Activated CD8-positive, alpha-beta memory T cell treated with anti-CD3 and anti-CD28 coated beads, Interleukin-2, amount 50 U/mL, for 24 hours (primary cell): ENCODE measurements around the gene TM9SF4.
"Not testable (repeated sequence)": the region's sequence is repeated elsewhere in the genome, so short reads cannot be mapped to it uniquely, and the experiment has no call there.

Experiments
- DNase-seq: peaks from one replicate; pipeline ENCODE4 v3.0.0-alpha.2; 2020; ENCODE audit errors: extremely low read depth

Gene TM9SF4

DNA sequence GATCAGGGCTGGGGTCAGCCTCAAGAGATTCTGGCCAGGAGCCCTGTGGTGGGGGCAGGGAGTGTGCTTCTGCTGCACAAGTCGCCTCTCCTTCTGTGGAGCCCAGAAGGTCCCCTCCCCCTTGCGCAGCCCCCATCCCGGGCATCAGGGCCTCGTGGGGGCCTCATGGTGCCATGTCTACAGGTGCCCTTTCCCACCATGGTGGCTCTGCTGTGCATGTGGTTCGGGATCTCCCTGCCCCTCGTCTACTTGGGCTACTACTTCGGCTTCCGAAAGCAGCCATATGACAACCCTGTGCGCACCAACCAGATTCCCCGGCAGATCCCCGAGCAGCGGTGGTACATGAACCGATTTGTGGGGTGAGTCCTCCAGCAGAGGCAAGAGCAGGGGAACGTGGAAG lies 48.1 kb downstream of the TM9SF4 start:
- no peak for DNase-seq

DNA sequence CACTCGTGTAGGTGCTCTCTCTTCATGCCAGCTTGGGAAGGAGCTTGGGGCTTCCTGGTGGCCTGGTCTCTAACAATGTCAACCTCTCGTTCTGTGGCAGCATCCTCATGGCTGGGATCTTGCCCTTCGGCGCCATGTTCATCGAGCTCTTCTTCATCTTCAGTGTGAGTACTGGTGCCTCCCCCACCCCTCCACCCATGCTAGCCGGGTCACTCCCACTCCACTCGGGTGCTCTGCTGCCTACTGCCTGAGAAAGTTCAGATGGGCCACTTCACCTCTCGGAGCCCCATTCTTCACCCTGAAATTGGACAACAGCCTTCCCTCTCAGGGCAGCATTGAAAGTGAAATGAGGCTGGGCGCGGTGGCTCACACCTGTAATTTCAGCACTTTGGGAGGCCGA lies 48.8 kb downstream of the TM9SF4 start:
- DNase-seq: no peak

DNA sequence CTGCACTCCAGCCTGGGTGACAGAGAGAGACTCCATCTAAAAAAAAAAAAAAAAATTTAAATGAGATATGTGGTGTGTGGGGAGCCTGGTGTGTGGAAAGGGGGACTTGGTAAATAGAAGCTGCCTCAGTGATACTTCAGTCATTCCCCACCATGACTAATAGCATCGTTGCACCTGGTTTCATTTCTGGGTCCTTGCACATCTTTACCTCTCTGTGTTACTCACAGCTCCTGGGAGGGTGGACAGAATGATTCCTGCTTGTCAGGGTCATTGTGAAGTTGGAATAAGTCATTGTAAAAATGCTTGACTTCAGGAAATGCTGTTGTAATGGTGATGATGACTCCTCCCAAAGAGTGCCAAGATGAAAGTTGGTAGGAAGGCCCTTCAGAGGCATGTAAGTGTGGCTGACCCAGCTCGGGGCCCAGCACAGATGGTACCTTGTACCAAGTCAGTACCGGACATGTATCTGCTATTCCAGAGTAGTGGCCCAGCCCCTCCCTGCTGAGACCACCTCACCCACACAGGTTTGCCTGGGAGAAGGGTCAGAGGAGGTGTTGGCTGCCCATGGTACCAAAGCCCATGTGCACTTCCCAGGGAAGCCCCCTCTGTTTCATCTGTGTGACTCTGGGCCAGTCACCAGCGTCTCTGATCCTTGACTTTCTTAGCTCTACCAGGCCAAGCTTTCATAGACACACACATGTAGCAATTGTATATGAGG lies 49.6 kb downstream of the TM9SF4 start:
- no peak for DNase-seq

DNA sequence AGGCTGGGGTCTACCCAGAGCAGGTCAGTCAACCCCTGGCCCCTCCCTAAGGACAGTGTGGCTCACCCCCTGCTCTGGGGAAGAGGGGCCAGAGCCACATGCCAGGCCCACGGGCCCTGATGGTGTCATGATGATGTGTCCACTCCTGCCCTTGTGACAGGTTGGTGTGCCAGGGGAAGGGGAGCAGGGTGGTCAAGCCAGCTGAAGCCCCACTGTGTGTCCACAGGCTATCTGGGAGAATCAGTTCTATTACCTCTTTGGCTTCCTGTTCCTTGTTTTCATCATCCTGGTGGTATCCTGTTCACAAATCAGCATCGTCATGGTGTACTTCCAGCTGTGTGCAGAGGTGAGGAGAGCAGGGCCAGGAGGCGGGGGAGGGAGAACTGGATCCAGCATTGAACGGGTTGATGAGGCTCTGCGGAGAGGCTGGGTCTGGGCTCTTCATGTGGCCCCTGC lies 50.3 kb downstream of the TM9SF4 start:
- no peak for DNase-seq

DNA sequence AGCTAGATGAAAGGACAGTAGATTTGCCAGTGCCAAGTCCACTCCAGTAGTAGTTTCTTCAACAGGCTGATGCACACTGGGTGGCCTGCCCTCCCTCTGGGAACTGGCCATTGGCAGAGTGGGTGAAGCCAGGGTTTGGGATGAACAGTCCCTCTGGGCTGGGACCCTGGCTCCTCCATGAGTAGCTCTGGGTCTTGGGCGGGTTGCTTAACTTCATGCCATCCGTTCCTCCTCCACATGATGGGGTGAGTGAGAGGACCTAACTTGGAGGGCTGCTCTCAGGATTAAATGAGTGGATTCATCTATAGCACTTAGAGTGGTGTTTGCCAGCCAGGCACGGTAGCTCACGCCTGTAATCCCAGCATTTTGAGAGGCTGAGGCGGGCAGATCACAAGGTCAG lies 50.8 kb downstream of the TM9SF4 start:
- DNase-seq: no peak

DNA sequence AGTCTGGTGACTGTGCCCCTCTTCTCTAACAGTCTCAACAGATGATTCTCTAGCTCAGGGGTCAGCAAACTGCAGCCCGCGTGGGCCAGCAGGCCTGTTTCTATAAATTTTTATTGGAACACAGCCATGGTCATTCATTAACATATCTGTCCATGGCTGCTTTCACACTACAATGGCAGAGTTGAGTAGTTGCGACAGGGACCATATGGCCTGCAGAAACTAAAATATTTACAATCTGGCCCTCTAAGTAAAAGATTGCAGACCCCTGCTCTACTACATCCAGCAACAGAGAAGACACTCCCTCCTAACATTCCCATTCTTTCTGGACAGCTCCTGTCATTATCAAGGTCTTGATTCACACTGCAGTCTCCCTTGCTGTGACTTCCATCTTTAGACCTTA lies 52.8 kb downstream of the TM9SF4 start:
- DNase-seq: no peak

DNA sequence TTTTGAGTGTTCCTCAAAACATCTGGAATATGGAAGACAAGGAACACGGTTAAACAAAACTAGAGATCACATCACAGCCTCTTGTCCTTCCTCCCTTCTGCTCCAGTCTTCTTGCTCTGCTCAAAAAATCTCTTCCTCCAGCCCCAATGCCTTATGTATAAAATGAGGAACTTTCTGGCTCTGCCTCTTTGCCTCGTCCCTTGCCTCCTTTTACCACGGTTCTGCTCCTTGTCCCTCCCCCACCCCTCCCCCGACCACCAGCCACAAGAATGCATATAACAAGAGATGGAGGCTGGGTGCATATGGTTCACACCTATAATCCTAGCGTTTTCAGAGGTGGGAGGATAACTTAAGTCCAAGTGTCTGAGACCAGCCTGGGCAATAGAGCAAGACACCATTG lies 54.4 kb downstream of the TM9SF4 start:
- DNase-seq: no peak

DNA sequence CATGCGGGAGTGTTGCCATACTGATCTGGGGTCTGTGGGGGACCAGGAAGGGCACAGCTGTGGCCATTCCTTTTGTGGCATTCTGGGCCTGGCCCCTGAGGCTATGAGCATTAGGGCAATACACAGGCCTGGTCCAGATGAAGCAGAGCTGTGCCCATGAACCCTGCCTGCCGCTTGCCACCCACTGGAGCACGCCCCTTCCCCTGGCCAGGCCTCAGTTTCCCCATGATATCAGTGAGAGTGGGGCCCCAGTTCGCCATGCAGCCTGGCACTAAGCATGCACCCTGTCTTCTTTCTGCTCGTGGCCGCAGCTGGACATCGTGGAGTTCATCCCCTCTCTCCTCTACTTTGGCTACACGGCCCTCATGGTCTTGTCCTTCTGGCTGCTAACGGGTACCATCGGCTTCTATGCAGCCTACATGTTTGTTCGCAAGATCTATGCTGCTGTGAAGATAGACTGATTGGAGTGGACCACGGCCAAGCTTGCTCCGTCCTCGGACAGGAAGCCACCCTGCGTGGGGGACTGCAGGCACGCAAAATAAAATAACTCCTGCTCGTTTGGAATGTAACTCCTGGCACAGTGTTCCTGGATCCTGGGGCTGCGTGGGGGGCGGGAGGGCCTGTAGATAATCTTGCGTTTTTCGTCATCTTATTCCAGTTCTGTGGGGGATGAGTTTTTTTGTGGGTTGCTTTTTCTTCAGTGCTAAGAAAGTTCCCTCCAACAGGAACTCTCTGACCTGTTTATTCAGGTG lies 55.6 kb downstream of the TM9SF4 start:
- DNase-seq: no peak

DNA sequence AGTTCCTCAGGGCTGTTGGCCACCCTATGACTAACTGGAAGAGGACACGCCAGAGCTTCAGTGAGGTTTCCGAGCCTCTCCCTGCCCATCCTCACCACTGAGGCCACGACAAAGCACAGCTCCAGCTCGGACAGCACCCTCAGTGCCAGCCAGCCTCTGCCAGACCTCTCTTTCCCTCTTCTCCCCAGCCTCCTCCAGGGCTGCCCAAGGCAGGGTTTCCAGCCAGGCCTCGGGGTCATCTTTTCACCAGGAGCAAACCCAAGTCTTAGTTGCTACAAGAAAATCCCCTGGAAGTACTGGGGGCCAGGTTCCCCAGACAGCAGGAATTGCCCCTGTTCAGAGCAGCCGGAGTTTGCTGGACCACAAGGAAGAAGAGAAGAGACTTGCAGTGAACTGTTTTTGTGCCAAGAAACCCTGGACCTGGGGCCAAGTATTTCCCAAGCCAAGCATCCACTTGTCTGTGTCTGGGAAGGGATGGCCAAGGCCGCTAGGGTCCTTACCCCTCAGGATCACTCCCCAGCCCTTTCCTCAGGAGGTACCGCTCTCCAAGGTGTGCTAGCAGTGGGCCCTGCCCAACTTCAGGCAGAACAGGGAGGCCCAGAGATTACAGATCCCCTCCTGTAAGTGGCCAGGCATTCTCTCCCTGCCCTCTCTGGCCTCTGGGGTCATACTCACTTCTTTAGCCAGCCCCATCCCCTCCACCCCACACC lies 56.5 kb downstream of the TM9SF4 start:
- DNase-seq: no peak

DNA sequence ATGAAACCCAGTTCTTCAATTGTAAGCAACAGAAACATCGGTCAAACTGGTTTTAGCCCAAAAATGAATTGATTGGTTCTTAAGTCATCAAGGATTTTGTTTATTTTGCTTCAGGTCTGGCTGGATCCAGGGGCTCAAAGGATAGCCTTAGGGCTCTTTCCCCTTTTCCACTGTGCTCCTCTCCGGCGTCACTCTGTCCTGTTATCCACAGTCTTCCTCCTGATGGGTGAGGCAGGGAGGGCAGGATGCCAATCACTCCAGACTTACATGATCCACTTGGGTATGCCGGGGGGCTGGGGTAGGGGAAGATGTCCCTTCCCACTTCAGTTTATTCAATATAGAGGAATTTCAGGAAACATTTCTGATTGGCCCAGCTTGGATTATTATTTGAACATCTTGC lies 58.0 kb downstream of the TM9SF4 start:
- no peak for DNase-seq

DNA sequence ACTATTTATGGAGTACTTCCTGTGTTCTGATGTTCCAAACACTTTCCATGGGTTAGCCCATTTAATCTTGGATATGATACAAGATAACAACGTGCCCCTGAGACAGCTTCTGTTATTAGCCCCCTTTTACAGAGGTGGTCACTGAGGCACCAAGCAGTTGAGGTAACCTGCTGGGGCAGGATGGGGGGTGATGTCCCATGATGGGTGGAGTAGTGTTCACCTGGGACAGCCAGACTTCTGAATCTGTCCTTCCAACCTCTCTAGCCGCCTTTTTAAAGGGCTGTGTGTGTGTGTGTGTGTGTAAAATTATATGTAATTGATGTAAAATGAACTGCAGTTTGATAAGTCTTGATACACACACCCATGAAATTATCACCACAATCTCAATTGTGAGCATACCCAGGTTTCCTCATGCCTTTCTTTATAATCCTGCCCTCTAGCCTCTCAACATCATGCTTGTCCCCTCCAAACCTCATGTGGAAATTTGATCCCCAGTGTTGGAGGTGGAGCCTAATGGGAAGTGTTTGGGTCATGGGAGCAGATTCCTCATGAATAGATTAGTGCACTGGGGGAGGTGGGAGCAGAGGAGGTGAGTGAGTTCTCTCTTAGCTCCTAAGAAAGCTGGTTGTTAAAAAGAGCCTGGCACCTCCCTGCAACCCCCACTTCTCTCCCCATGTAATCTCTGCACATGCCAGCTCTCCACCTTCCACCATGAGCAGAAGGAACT lies 58.8 kb downstream of the TM9SF4 start:
- no peak for DNase-seq

DNA sequence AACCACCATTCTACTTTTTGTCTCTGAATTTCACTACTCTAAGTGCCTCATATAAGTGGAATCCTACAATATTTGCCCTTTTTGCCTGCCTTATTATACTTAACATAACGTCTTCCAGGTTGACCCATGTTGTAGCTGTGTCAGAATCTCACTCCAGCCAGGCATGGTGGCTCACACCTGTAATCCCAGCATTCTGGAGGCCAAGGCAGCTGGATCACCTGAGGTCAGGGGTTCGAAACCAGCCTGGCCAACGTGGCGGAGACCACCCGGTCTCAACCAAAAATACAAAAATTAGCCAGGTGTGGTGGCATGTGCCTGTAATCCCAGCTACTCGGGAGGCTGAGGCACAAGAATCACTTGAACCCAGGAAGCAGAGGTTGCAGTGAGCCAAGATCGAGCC lies 68.2 kb downstream of the TM9SF4 start:
- not testable (repeated sequence) for DNase-seq

DNA sequence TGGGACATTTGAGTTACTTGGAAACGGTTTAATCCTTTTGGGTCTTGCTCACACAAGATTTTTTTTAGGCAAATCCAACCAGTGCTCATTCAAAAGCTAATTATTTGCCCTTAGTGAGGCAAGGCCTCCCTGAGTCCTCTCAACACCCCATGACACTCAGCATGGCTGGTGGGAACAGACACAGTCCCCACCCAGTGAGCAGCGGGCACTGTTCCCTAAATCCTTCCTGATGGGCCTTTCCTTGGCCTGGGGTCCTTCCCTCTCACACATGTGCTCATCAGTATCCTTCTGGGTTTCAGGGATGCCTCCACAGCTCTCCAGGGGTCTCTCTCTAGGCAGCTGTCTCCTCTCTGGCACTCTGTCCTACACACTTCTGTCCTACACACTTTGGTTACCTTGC lies 70.0 kb downstream of the TM9SF4 start:
- no peak for DNase-seq

DNA sequence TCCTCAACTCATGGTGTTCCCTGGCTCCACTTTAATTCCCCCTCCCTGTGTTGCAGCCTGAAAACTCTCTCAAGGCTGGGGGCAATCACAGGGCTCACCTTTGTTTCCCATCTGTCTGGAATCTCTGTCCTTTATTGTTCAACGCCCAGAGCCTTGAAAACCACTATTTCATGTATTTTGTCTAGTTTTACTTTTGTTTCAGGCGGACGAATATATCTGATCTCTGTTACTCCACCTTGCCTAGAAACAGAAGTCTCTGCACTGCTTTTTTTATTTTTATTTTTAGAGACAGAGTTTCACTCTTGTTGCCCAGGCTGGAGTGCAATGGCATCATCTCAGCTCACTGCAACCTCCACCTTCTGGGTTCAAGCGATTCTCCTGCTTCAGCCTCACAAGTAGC lies 70.4 kb downstream of the TM9SF4 start:
- DNase-seq: no peak

DNA sequence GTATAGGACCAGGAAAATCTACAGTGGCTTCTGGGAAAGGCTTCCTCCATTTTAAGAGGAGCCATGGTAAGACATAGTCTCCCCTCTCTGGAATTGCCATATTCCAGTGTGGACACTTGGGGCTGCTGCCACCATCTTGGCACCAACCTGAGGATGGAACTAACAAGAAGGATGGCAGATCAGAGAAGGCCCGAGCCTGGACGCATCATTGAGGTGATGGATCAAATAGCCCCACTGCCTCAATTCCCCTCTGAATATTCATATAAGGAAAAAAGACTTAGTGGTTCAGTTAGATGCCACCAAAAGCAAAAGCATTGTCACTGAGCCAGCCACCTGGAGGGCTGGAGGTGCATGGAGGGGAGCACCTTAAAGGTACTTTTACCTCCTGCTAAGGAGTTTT lies 72.1 kb downstream of the TM9SF4 start:
- no peak for DNase-seq

DNA sequence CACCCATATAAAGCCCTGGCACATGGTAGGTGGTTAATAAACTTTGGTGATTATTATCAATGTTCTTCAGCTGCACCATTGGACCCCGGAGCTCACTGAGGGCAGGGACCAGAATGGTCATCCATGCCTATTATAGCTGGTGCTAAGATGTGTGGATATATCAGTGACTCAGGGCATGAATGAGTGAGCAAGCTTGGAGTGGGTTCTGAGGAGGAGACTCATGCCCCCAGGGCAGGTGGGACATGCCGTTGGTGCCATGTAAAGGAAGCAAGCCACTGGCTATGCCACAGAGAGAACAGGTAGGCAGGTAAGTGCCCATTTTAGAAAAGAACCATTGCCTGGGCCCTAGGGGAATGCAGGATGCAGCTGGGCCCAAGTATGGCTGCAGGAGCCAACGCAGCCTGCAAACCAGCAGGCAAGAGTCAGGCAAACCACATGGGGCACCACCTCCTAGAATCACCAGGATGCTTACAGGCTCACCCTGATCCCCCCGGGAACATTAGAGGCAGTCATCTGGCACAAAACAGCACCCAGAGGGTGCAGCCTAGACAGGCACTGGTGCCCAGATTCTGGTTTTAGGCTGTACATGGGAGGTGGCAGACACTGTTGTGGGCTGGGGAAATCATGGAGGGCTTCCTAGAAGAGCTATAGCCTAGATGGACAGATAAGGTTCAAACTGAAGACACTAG lies 74.6 kb downstream of the TM9SF4 start:
- DNase-seq: no peak

DNA sequence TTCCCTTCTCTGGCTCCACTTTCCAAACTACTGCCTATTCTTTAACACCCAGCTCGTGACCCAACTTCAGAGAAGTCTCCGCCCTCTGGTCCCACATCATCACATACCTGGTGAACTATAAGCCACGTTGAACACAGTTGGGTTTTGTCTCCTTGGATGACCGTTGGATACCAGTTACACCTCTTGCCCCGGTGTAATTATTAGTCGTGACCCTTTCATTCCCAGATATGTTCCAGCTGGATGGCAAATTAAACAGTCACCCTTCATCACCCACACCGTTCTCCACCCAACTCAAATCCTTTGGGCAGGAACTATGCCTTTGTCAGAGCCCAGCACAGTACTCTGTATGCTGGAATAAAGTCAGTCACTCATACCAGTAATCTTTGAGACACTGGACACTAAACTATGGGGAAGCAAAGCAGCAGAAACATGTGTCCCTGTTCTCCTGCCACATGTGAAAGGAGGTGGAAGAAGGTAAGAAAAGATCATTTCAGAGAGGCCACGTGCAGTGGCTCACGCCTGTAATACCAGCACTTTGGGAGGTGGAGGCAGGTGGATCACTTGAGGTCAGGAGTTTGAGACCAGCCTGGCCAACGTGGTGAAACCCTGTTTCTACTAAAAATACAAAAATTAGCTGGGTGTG lies 75.6 kb downstream of the TM9SF4 start:
- DNase-seq: no peak

DNA sequence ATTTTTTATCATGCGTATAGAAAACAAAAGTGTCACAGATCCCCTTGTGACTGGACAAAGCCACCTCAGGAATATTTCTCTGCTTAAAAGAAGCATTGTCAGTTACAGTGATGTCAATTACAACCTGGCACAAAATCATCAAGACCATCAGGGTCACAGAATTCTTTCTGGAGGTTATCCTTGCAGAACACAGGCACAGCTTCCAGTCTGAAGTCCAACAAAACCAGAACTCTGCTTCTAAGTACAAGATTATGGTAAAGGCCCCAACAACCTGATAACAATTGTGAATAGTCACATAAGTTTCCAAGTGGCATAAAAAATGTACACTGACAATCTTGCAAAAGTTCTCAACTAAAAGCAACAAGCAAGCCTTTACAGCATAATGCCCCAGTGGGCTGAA lies 77.0 kb downstream of the TM9SF4 start:
- DNase-seq: no peak

DNA sequence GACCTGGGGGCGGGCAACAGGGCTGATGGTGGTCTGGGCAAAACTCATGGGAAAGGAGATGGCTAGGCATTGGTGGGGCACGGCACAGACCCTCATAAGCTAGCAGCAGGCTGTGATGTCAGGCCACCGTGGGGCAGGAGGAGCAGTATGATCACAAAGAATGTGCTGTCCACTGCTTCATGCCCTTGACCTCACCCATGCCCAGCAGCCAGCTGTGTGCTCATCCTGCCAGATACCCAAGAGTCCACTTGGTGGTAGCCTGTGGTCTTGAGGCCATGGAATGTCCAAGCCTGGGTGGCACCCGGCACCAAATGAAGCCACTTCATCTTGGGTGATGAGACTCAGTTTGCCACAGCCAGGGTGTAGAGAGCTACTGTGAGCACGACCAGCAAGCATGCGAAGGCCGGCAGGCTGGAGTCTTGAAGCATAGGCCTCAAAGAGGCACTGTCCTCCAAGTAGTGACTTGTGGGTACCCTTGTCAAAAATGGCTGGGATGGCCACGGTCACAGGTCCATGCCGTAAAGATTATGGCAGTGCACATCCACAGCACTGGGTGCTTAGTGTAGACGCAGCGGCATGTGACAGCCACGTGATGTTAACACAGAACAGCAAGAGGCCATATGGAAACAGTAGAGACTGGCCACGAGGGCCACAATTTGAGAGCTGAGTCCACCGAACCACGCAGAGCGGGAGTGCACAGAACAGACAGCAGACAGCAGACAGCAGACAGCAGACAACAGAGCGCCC lies 79.0 kb downstream of the TM9SF4 start:
- DNase-seq: no peak

DNA sequence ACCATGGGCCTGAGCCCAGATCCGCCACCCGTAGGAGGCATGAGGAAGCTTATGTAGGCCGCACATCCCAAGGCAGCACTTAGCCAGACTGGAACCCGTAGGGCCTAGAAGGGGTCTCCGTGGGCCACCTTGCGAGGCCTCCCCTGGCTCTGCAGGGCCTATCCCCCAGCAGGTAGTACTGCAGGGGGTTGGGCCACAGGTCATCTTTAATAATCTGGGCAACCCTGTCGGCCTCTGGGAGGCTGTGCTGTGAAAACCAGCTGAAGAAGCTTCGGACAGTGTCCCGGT lies 79.6 kb downstream of the TM9SF4 start:
- DNase-seq: no peak
